Measurements from ENCODE around the gene ICAM5. TPM values are rescaled to one million over a fixed set of nuclear protein-coding genes. Genes with fewer than 3 reads are reported as not detected.
"Not testable (repeated sequence)": the region's sequence is repeated elsewhere in the genome, so short reads cannot be mapped to it uniquely, and the experiment has no call there.

ICAM5 gene
- 1.8 TPM for polyA plus RNA-seq (2013, experiment 1 of 4)
- polyA plus RNA-seq (2013, experiment 2 of 4), result 2.0 TPM
- polyA plus RNA-seq (2013, experiment 3 of 4), result 1.1 TPM
- 1.9 TPM for polyA plus RNA-seq (2013, experiment 4 of 4)

GRCh38 chr19:10289836-10290356 lies at the start of gene ICAM5:
ICAM5 (plus strand) TSS chr19:10289952; CDS start chr19:10290044, 92 bp downstream.
- 1% methylated on average over 44 to 45 of the region's 45 CpGs for WGBS, 2 experiments
- Histone ChIP-seq H3K27ac (ENCODE audit: insufficient read depth, low read depth, low read length, poor library complexity, severe bottlenecking) (no peak within 1 kb of the TSS), H3K9me3 (ENCODE audit: control insufficient read depth, low read length) (no peaks in the 10 kb centered on the region), H3K4me1 (ENCODE audit: control insufficient read depth, insufficient read depth, low read length) (peaks cover 23% of the 10 kb centered on the region), H3K27me3 (ENCODE audit: control insufficient read depth, insufficient read depth, low read length, poor library complexity, severe bottlenecking) (peaks cover 92% of the 10 kb centered on the region), H3K36me3 (ENCODE audit: control insufficient read depth, insufficient read depth, low read length) (no peaks in the 10 kb centered on the region), H3K4me3 (ENCODE audit: insufficient read depth, low read depth, low read length) (peak within 1 kb of the TSS; percentile 28)

GRCh38 chr19:10241826-10242449 lies 47.8 kb upstream of the ICAM5 start:
- H3K36me3 ChIP-seq (ENCODE audit: control insufficient read depth, insufficient read depth, low read length); H3K9me3 ChIP-seq (ENCODE audit: control insufficient read depth, low read length); H3K4me3 ChIP-seq (ENCODE audit: insufficient read depth, low read depth, low read length); H3K27me3 ChIP-seq (ENCODE audit: control insufficient read depth, insufficient read depth, low read length, poor library complexity, severe bottlenecking); H3K27ac ChIP-seq (ENCODE audit: insufficient read depth, low read depth, low read length, poor library complexity, severe bottlenecking); H3K4me1 ChIP-seq (ENCODE audit: control insufficient read depth, insufficient read depth, low read length): not testable (repeated sequence)
- WGBS, 2 experiments, result 92 to 95% methylated on average over 11 of the region's 11 CpGs

GRCh38 chr19:10243606-10244005 lies 46.1 kb upstream of the ICAM5 start:
- WGBS, 2 experiments, result 88 to 94% methylated on average over 7 of the region's 7 CpGs
- no peaks in the 10 kb centered on the region for H3K27me3 ChIP-seq (ENCODE audit: control insufficient read depth, insufficient read depth, low read length, poor library complexity, severe bottlenecking)
- H3K9me3 ChIP-seq (ENCODE audit: control insufficient read depth, low read length), result no peaks in the 10 kb centered on the region
- H3K4me1 ChIP-seq (ENCODE audit: control insufficient read depth, insufficient read depth, low read length), result no peaks in the 10 kb centered on the region
- no peak overlapping the region for H3K4me3 ChIP-seq (ENCODE audit: insufficient read depth, low read depth, low read length)
- H3K27ac ChIP-seq (ENCODE audit: insufficient read depth, low read depth, low read length, poor library complexity, severe bottlenecking), result no peak overlapping the region
- H3K36me3 ChIP-seq (ENCODE audit: control insufficient read depth, insufficient read depth, low read length), result no peaks in the 10 kb centered on the region

- no peaks in the 10 kb centered on the region for H3K36me3 ChIP-seq (ENCODE audit: control insufficient read depth, insufficient read depth, low read length)
- H3K9me3 ChIP-seq (ENCODE audit: control insufficient read depth, low read length), result no peaks in the 10 kb centered on the region
- WGBS, 2 experiments, result 87 to 88% methylated on average over 8 to 9 of the region's 9 CpGs
- H3K4me1 ChIP-seq (ENCODE audit: control insufficient read depth, insufficient read depth, low read length), result no peaks in the 10 kb centered on the region
- H3K27me3 ChIP-seq (ENCODE audit: control insufficient read depth, insufficient read depth, low read length, poor library complexity, severe bottlenecking), result no peaks in the 10 kb centered on the region
- no peak overlapping the region for H3K4me3 ChIP-seq (ENCODE audit: insufficient read depth, low read depth, low read length)
- no peak overlapping the region for H3K27ac ChIP-seq (ENCODE audit: insufficient read depth, low read depth, low read length, poor library complexity, severe bottlenecking)
These were observed 44.4 kb upstream of the ICAM5 start for GRCh38 chr19:10245189-10245939.

- no peaks in the 10 kb centered on the region for H3K4me1 ChIP-seq (ENCODE audit: control insufficient read depth, insufficient read depth, low read length)
- no peaks in the 10 kb centered on the region for H3K36me3 ChIP-seq (ENCODE audit: control insufficient read depth, insufficient read depth, low read length)
- H3K27ac ChIP-seq (ENCODE audit: insufficient read depth, low read depth, low read length, poor library complexity, severe bottlenecking), result no peak overlapping the region
- H3K9me3 ChIP-seq (ENCODE audit: control insufficient read depth, low read length), result no peaks in the 10 kb centered on the region
- no peak overlapping the region for H3K4me3 ChIP-seq (ENCODE audit: insufficient read depth, low read depth, low read length)
- no peaks in the 10 kb centered on the region for H3K27me3 ChIP-seq (ENCODE audit: control insufficient read depth, insufficient read depth, low read length, poor library complexity, severe bottlenecking)
- 92 to 97% methylated on average over 5 to 6 of the region's 6 CpGs for WGBS, 2 experiments
These were observed 43.2 kb upstream of the ICAM5 start for GRCh38 chr19:10246511-10246910.

GRCh38 chr19:10251792-10252694 lies 37.7 kb upstream of the ICAM5 start, which contains the start of gene MRPL4:
MRPL4 (plus strand) TSS chr19:10252214; CDS start chr19:10252254, 40 bp downstream.
- Histone ChIP-seq H3K4me3 (ENCODE audit: insufficient read depth, low read depth, low read length) (peak within 1 kb of the TSS; percentile 97), H3K27ac (ENCODE audit: insufficient read depth, low read depth, low read length, poor library complexity, severe bottlenecking) (no peak within 1 kb of the TSS), H3K9me3 (ENCODE audit: control insufficient read depth, low read length) (no peaks in the 10 kb centered on the region), H3K27me3 (ENCODE audit: control insufficient read depth, insufficient read depth, low read length, poor library complexity, severe bottlenecking) (no peaks in the 10 kb centered on the region), H3K36me3 (ENCODE audit: control insufficient read depth, insufficient read depth, low read length) (no peaks in the 10 kb centered on the region), H3K4me1 (ENCODE audit: control insufficient read depth, insufficient read depth, low read length) (no peaks in the 10 kb centered on the region)
- 0 to 1% methylated on average over 77 of the region's 77 CpGs for WGBS, 2 experiments

- H3K27ac ChIP-seq (ENCODE audit: insufficient read depth, low read depth, low read length, poor library complexity, severe bottlenecking), result no peak overlapping the region
- no peaks in the 10 kb centered on the region for H3K9me3 ChIP-seq (ENCODE audit: control insufficient read depth, low read length)
- WGBS, 2 experiments, result 25 to 38% methylated on average over 6 to 8 of the region's 8 CpGs
These were observed 37.0 kb upstream of the ICAM5 start for GRCh38 chr19:10252707-10253106.

GRCh38 chr19:10254244-10254643 lies 35.5 kb upstream of the ICAM5 start:
- no peaks in the 10 kb centered on the region for H3K4me1 ChIP-seq (ENCODE audit: control insufficient read depth, insufficient read depth, low read length)
- H3K4me3 ChIP-seq (ENCODE audit: insufficient read depth, low read depth, low read length), result no peak overlapping the region
- 96 to 97% methylated on average over 3 of the region's 3 CpGs for WGBS, 2 experiments
- H3K27me3 ChIP-seq (ENCODE audit: control insufficient read depth, insufficient read depth, low read length, poor library complexity, severe bottlenecking), result no peaks in the 10 kb centered on the region
- H3K9me3 ChIP-seq (ENCODE audit: control insufficient read depth, low read length), result no peaks in the 10 kb centered on the region
- no peak overlapping the region for H3K27ac ChIP-seq (ENCODE audit: insufficient read depth, low read depth, low read length, poor library complexity, severe bottlenecking)
- H3K36me3 ChIP-seq (ENCODE audit: control insufficient read depth, insufficient read depth, low read length), result peaks cover 10% of the 10 kb centered on the region

More at GRCh38 chr19:10252707-10253106, 37.0 kb upstream of the ICAM5 start:
- Histone ChIP-seq H3K27me3 (ENCODE audit: control insufficient read depth, insufficient read depth, low read length, poor library complexity, severe bottlenecking) (no peaks in the 10 kb centered on the region), H3K36me3 (ENCODE audit: control insufficient read depth, insufficient read depth, low read length) (peaks cover 2% of the 10 kb centered on the region), H3K4me3 (ENCODE audit: insufficient read depth, low read depth, low read length) (peak overlapping the region; percentile 97), H3K4me1 (ENCODE audit: control insufficient read depth, insufficient read depth, low read length) (no peaks in the 10 kb centered on the region)

- 93 to 96% methylated on average over 2 of the region's 2 CpGs for WGBS, 2 experiments
- no peaks in the 10 kb centered on the region for H3K27me3 ChIP-seq (ENCODE audit: control insufficient read depth, insufficient read depth, low read length, poor library complexity, severe bottlenecking)
- H3K36me3 ChIP-seq (ENCODE audit: control insufficient read depth, insufficient read depth, low read length), result peaks cover 10% of the 10 kb centered on the region
- no peaks in the 10 kb centered on the region for H3K4me1 ChIP-seq (ENCODE audit: control insufficient read depth, insufficient read depth, low read length)
- no peak overlapping the region for H3K4me3 ChIP-seq (ENCODE audit: insufficient read depth, low read depth, low read length)
- no peak overlapping the region for H3K27ac ChIP-seq (ENCODE audit: insufficient read depth, low read depth, low read length, poor library complexity, severe bottlenecking)
- H3K9me3 ChIP-seq (ENCODE audit: control insufficient read depth, low read length), result no peaks in the 10 kb centered on the region
These were observed 34.4 kb upstream of the ICAM5 start for GRCh38 chr19:10255358-10255757.

All from ectodermal cell (in vitro differentiated cells).